ENCODE results near the gene SRGAP3. TPM values are rescaled to one million over a fixed set of nuclear protein-coding genes. Genes with fewer than 3 reads are reported as not detected.
A peak's percentile ranks its signal among the peaks of the same experiment; 100 is the strongest.

Gene SRGAP3
- total RNA-seq, 2 donors from 2014 or later, result 2.6 to 12.8 TPM

DNA sequence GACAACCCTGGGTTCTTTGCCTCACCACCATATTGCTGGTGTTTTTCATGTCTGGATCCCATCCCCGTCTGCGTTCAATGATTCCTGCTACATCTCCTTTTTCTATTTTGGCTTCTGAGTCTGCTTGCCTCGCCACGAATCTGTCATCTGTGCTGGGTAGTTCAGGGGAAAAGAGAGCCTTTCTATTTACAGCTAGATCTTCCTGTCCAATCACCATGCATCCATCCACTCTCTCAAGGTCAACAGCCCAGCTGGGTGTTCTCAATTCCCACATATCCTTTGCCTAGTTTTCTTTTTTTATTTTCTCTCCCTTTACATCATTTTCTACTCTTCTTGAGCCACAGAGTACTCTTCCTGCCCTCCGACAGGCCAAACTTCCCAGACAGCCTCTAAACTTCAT is 181.4 kb downstream of the SRGAP3 start:
- H3K27me3 ChIP-seq (replicated peaks; ENCODE audit: insufficient read depth), result peaks cover 4% of the 10 kb centered on the region
- no peak for ATAC-seq (ENCODE audit: insufficient number of reproducible peaks, low FRiP score, low read depth)
- H3K9me3 ChIP-seq, result no peaks in the 10 kb centered on the region
- TF ChIP-seq, protein P1, sequence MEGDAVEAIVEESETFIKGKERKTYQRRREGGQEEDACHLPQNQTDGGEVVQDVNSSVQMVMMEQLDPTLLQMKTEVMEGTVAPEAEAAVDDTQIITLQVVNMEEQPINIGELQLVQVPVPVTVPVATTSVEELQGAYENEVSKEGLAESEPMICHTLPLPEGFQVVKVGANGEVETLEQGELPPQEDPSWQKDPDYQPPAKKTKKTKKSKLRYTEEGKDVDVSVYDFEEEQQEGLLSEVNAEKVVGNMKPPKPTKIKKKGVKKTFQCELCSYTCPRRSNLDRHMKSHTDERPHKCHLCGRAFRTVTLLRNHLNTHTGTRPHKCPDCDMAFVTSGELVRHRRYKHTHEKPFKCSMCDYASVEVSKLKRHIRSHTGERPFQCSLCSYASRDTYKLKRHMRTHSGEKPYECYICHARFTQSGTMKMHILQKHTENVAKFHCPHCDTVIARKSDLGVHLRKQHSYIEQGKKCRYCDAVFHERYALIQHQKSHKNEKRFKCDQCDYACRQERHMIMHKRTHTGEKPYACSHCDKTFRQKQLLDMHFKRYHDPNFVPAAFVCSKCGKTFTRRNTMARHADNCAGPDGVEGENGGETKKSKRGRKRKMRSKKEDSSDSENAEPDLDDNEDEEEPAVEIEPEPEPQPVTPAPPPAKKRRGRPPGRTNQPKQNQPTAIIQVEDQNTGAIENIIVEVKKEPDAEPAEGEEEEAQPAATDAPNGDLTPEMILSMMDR (IDR thresholded peaks at IDR 0.05), result no peak
- no peaks in the 10 kb centered on the region for H3K36me3 ChIP-seq
- no peaks in the 10 kb centered on the region for H3K4me1 ChIP-seq (ENCODE audit: control insufficient read depth in 1 of 2, low read depth in 2 of 2)
- H3K27ac ChIP-seq, result no peak overlapping the region
- DNase-seq (ENCODE audit: low spot score), result no peak
- no peak overlapping the region for H3K4me3 ChIP-seq

DNA sequence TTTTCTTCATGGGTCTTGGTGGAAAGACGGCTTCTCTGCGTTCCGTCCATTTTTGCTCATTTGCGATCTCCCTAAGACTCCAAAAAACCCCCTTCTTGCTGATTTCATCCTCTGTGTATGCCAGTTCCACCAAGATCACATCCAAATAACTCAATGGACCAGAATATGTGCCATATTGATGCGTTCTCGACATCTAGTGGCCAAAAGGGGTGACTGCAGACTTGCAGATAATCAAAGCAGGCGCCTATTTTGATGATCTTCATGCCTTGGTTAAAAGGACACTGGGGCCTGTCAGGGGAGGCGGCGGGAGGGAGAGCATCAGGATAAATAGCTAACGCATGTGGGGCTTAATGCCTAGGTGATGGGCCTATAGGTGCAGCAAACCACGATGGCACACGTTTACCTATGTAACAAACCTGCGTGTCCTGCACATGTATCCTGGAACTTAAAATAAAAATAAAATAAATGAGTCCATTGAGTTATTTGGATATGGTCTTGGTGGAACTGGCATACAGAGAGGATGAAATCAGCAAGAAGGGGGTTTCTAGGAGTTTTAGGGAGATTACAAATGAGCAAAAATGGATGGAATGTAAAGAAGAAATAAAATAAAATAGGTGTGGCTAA is 182.0 kb downstream of the SRGAP3 start:
- TF ChIP-seq, protein P1 (IDR thresholded peaks at IDR 0.05), result peak; percentile 87
- no peaks in the 10 kb centered on the region for H3K36me3 ChIP-seq
- H3K27me3 ChIP-seq (replicated peaks; ENCODE audit: insufficient read depth), result peaks cover 4% of the 10 kb centered on the region
- ATAC-seq (ENCODE audit: insufficient number of reproducible peaks, low FRiP score, low read depth) (no peak), DNase-seq (ENCODE audit: low spot score) (no peak)
- no peak overlapping the region for H3K27ac ChIP-seq
- H3K4me3 ChIP-seq, result no peak overlapping the region
- H3K4me1 ChIP-seq (ENCODE audit: control insufficient read depth in 1 of 2, low read depth in 2 of 2), result no peaks in the 10 kb centered on the region
- no peaks in the 10 kb centered on the region for H3K9me3 ChIP-seq

DNA sequence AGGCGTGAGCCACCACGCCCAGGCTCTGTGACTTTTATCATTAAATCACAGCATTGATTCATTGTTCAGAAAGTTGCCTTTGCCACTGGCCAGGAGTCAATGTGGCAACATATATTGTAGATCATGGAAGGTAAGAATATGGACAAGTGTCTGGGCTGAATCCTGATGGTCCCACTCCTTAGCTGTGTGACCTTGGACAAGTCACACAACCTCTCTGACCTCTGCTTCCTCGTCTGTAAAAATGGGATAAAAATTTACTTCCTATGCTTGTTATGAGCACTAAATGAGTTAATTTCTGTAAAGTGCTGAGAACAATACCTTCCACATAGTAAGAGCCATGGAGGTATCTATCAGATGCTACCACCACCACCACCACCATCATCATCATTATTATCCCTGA is 182.7 kb downstream of the SRGAP3 start:
- ATAC-seq (ENCODE audit: insufficient number of reproducible peaks, low FRiP score, low read depth) (no peak), DNase-seq (ENCODE audit: low spot score) (no peak)
- H3K27ac ChIP-seq, result no peak overlapping the region
- TF ChIP-seq, protein P1 (IDR thresholded peaks at IDR 0.05), result no peak
- H3K27me3 ChIP-seq (replicated peaks; ENCODE audit: insufficient read depth), result peaks cover 4% of the 10 kb centered on the region
- no peaks in the 10 kb centered on the region for H3K9me3 ChIP-seq
- H3K36me3 ChIP-seq, result no peaks in the 10 kb centered on the region
- H3K4me3 ChIP-seq, result no peak overlapping the region
- H3K4me1 ChIP-seq (ENCODE audit: control insufficient read depth in 1 of 2, low read depth in 2 of 2), result no peaks in the 10 kb centered on the region

DNA sequence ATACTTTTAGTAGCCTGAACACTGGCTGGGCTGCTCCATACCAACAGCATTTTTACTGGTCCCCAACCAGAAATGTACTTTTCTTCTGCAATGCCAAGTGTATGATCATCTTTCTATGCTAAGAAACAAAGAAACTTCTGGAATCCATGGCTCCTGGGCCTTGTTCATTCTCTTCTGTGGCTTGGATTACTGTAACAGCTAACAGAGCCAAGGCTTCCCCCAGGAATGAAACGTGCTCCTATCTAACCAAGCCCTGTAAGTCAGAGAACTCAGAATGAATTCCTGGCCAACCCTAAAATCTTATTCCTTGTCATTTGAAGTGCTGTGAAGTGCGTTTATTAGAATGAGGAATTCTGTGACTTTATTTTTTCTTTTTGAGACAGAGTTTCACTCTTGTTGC is 183.3 kb downstream of the SRGAP3 start:
- Histone ChIP-seq H3K4me3 (no peak overlapping the region), H3K27me3 (replicated peaks; ENCODE audit: insufficient read depth) (peaks cover 4% of the 10 kb centered on the region), H3K36me3 (no peaks in the 10 kb centered on the region), H3K4me1 (ENCODE audit: control insufficient read depth in 1 of 2, low read depth in 2 of 2) (no peaks in the 10 kb centered on the region), H3K27ac (no peak overlapping the region), H3K9me3 (no peaks in the 10 kb centered on the region)
- ATAC-seq (ENCODE audit: insufficient number of reproducible peaks, low FRiP score, low read depth) (no peak), DNase-seq (ENCODE audit: low spot score) (no peak)
- TF ChIP-seq, protein P1 (IDR thresholded peaks at IDR 0.05), result no peak

DNA sequence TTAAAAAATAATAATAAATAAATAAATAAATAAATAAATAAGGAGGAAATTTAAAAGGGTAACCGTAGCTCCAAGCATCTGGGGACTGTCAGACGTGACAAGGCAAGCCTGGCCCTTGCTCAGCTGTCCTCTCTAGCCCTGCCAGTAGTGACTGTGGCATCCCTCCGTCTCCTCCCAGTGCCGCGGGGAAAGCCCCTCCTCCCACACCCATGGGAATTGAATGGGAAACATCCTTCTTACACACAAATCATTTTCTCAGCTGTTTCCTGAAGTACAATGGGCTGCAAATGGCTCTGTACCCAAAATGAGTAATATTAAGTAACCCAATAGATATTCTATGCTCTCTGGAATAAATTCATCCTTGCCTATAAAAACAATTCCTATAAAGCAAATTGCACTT is 184.6 kb downstream of the SRGAP3 start:
- no peak for DNase-seq (ENCODE audit: low spot score)
- no peak for ATAC-seq (ENCODE audit: insufficient number of reproducible peaks, low FRiP score, low read depth)
- TF ChIP-seq, protein P1 (IDR thresholded peaks at IDR 0.05), result no peak
- Histone ChIP-seq H3K27me3 (replicated peaks; ENCODE audit: insufficient read depth) (peaks cover 4% of the 10 kb centered on the region), H3K27ac (no peak overlapping the region), H3K4me3 (no peak overlapping the region), H3K9me3 (no peaks in the 10 kb centered on the region), H3K4me1 (ENCODE audit: control insufficient read depth in 1 of 2, low read depth in 2 of 2) (no peaks in the 10 kb centered on the region), H3K36me3 (no peaks in the 10 kb centered on the region)

Data from thoracic aorta (tissue), 2 donors.